GM18909 (cell line): Measurements from ENCODE around the gene RASA4.
"Not testable (repeated sequence)": the region's sequence is repeated elsewhere in the genome, so short reads cannot be mapped to it uniquely, and the experiment has no call there.

Experiments used
- ATAC-seq: cut with Tn5 transposase; IDR thresholded peaks from one replicate; pipeline ENCODE4 v1.9.1; 2021; ENCODE audit warnings: mild to moderate bottlenecking; ENCODE audit not compliant: unreplicated experiment, poor library complexity

Gene RASA4

GRCh38 chr7:102616507-102617125 lies at the start of gene RASA4:
Gene RASA4, minus strand, starts transcription at chr7:102616756. Its CDS starts 67 bp downstream, at chr7:102616689.
- peak; percentile 65 for ATAC-seq

GRCh38 chr7:102664765-102665164 lies 48.2 kb upstream of the RASA4 start:
- not testable (repeated sequence) for ATAC-seq

- ATAC-seq: not testable (repeated sequence)
These were observed 33.4 kb upstream of the RASA4 start, which contains the start of gene SPDYE2B for GRCh38 chr7:102649924-102650323. Gene SPDYE2B, plus strand, starts transcription at chr7:102650319. Its CDS starts 2,030 bp downstream, at chr7:102652349.

GRCh38 chr7:102647813-102648212 lies 31.3 kb upstream of the RASA4 start:
- ATAC-seq: not testable (repeated sequence)

GRCh38 chr7:102643404-102643803 lies 26.8 kb upstream of the RASA4 start:
- not testable (repeated sequence) for ATAC-seq

GRCh38 chr7:102642691-102643090 lies 26.1 kb upstream of the RASA4 start, which contains the start of gene UPK3BL1:
Gene UPK3BL1, minus strand, starts transcription at chr7:102642791. Its CDS starts 50 bp downstream, at chr7:102642741.
- ATAC-seq: not testable (repeated sequence)

- not testable (repeated sequence) for ATAC-seq
These were observed 22.3 kb upstream of the RASA4 start for GRCh38 chr7:102638848-102639247.

- ATAC-seq: not testable (repeated sequence)
These were observed 20.4 kb upstream of the RASA4 start for GRCh38 chr7:102636956-102637355.

GRCh38 chr7:102635354-102635753 lies 18.8 kb upstream of the RASA4 start:
- not testable (repeated sequence) for ATAC-seq

- ATAC-seq: not testable (repeated sequence)
These were observed 17.7 kb upstream of the RASA4 start for GRCh38 chr7:102634299-102634698.

- ATAC-seq: not testable (repeated sequence)
These were observed 14.1 kb upstream of the RASA4 start for GRCh38 chr7:102630622-102631021.

- not testable (repeated sequence) for ATAC-seq
These were observed 10.8 kb upstream of the RASA4 start for GRCh38 chr7:102627271-102627904.

GRCh38 chr7:102618122-102618521 lies 1.6 kb upstream of the RASA4 start:
- not testable (repeated sequence) for ATAC-seq

- not testable (repeated sequence) for ATAC-seq
These were observed 626 bp downstream of the RASA4 start for GRCh38 chr7:102615930-102616329.

GRCh38 chr7:102614873-102615272 lies 1.7 kb downstream of the RASA4 start:
- ATAC-seq: not testable (repeated sequence)

- ATAC-seq: peak; percentile 28
These were observed 2.2 kb downstream of the RASA4 start for GRCh38 chr7:102614346-102614697.

GRCh38 chr7:102613575-102614345 lies 2.8 kb downstream of the RASA4 start:
- peak; percentile 70 for ATAC-seq

- not testable (repeated sequence) for ATAC-seq
These were observed 4.8 kb downstream of the RASA4 start for GRCh38 chr7:102611675-102612325.

GRCh38 chr7:102611013-102611674 lies 5.4 kb downstream of the RASA4 start:
- ATAC-seq: peak; percentile 52

GRCh38 chr7:102610441-102610840 lies 6.1 kb downstream of the RASA4 start:
- ATAC-seq: not testable (repeated sequence)
